ENCODE results near the gene TBC1D9B.

TBC1D9B gene

GRCh38 chr5:179907556-179908324 is at the start of gene TBC1D9B:
Gene TBC1D9B, minus strand, starts transcription at chr5:179907897. Its CDS starts 76 bp downstream, at chr5:179907821.
- no peak for DNase-seq (ENCODE audit: low read depth, low spot score)

DNA sequence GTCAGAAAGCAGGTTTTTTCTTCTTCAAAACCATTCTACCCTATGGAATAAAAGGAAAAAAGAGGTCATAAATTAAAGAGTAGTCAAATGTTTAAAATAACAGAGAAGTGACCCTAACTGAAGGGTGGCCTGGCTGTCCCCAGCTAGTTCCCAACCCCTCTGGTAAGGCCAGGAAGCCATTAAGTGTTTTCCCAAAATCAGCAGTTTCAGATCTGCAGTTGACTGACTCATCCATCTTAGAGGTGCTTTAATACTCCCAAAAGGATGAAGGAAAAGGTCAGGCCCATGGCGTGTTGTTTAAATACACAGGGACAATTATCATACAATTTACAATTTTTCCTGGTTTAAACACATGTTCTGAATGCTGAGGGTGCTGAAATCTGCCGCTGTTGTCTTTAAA is 47.9 kb upstream of the TBC1D9B start:
- no peak for DNase-seq (ENCODE audit: low read depth, low spot score)

- no peak for DNase-seq (ENCODE audit: low read depth, low spot score)
Measured at GRCh38 chr5:179955062-179955461, 47.4 kb upstream of the TBC1D9B start.

DNA sequence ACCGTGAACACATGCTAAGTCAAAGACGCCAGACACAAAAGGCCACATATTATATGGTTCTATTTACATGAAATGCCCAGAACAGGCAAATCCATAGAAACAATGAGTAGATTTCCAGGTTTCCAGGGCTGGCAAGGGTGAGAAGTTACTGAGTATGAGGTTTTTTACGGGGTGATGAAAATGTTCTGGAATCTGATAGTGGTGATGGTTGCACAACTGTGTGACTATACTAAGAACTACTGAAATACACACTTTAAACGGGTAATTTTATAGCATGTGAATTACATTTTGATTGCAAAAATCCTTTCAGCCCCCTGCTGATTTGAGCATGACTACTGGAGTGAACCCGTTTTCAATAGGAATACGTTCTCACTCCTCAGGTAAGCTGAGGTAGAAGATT is 46.7 kb upstream of the TBC1D9B start:
- DNase-seq (ENCODE audit: low read depth, low spot score), result no peak

DNA sequence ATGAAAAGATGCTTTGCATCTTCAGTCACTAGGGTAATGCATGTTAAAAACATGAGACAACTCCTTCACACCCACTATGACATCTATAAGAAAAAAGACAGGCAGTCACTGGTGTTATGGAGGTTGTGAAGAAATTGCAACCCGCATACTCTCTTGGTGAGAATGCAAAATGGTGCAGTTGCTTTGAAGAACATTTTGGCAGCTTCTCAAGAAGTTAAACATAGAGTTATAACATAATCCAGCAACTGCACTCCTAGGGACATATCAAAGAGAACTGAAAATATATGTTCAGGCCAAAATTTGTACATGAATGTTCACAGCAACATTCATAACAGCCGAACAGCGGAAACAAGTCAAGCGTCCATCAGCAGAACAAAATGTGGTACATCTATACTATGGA is 46.3 kb upstream of the TBC1D9B start:
- DNase-seq (ENCODE audit: low read depth, low spot score), result no peak

DNA sequence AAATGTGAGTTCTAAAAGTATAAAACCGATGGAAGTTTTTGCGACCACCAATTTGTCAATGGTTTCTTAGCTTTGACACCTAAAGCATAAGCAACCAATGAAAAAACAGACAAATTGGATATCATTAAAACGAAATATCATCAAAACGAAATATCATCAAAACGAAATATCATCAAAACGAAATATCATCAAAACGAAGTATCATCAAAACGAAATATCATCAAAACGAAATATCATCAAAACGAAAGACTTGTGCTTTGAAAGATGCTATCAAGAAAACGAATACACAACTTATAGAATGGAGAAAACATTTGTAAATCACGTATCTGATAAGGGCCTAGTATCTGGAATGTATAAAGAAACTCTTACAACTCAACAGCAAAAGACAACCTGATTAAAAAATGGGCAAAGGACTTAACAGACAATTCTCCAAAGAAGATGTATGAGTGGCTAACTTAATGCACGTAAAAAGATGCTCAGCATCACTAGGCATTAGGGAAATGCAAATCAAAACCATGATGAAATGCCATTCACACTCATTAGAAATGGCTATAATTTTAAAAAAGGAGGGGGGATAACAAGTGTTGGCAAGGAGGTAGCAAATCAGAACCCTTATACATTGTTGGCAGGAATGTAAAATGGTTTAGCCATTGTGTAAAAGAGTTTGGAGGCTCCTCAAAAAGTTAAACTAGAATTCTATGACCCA is 29.4 kb upstream of the TBC1D9B start:
- DNase-seq (ENCODE audit: low read depth, low spot score), result no peak

GRCh38 chr5:179930788-179931473 is 23.2 kb upstream of the TBC1D9B start:
- DNase-seq (ENCODE audit: low read depth, low spot score), result no peak

DNA sequence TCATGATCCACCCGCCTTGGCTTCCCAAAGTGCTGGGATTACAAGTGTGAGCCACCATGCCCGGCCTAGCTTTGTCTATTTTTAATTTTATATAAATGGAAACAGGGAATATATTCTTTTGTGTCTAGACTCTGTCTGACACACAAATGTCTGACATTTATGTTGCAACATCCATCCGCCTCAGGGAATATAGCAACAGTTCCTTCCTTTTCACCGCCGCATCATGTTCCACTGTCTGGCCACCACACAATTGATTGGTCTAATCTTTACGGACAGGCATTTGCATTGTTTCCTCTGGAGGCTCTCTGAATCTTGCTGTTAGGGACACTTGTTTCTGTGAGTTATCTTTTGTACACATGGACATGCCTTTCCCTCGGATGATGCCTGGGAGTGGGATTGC is 20.1 kb upstream of the TBC1D9B start:
- no peak for DNase-seq (ENCODE audit: low read depth, low spot score)

DNA sequence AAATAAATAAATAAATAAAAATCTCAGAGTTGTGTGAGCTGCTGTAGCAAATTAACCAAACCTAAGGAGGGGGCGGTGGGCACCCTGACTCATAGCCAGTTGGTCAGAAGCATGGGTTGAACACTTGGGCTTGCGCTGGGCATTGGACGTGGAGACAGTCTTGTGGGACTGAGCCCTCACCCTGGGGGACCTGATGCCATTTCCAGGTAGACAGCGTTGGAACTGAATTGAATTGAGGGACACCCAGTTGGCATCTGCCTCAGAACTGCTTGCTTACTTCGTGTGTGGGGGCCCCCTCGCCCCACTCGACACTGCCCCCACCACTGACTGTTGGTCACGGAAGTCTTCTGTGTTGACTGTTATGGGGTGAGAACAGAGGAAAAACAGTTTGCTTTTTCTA is 19.0 kb upstream of the TBC1D9B start:
- DNase-seq (ENCODE audit: low read depth, low spot score), result no peak

DNA sequence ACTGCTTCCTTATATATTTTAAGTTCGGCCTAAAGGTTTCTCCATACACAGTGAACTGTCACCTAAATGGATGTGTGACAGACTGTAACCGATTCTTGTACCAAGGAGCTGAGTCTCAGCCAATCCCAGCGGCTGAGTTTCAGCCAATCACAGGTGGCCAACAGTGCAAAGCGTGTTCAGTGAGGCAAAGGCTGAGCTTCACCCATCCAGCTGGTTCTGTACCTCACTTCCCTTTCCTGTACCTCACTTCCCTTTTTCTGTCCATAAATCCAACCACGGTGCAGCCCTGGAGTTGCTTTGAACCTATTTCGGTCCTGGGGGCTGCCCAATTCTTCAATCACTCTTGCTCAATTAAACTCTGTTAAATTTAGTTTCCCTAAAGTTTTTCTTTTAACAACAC is 15.7 kb upstream of the TBC1D9B start:
- DNase-seq (ENCODE audit: low read depth, low spot score), result no peak

DNA sequence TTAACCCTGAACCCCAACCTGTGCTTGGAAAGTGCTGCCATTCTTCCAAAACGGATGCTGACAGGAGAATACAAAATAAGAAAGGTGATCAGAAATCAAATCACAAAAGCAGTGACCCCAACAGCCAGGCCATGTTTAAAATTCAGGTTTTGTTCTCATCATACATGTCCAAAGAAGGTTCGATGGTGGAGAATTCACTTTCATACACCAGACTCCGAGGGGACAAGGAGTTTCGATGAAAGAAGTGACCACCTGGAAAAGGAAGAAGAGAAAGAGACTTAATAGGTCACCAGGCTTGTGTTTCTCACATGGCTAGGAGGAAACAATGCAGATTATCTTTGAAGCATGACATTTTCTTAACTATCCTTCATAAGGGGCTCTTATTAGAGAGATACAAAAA is 12.5 kb upstream of the TBC1D9B start:
- no peak for DNase-seq (ENCODE audit: low read depth, low spot score)

DNA sequence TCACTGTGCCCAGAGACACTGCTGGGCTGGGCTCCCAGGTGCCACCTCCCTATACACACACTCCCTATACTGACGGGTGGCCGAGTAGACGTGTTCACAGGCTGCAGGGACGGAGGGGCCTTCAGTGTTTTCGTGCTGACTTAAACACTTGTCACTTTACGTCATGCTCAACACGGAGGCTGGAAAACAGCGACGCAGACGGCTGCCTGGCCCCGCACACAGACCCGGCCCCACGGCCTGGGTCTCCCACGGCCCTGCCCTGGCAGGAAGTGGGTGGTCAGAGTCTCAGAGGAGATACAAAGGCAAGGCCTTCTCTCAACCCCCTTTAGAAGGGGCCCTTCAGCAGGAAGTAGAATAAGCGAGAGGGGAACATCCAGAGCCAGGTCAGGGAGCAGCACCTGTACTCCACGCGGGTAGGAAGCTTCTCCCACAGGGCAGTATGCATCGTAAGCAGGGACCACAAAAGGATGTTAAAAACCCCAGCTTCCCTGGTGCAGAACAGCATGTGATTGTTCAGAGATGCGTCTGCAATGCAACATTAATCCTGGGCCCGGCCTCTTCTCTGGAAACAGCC is 11.9 kb upstream of the TBC1D9B start:
- no peak for DNase-seq (ENCODE audit: low read depth, low spot score)

GRCh38 chr5:179918742-179919486 is 11.2 kb upstream of the TBC1D9B start:
- no peak for DNase-seq (ENCODE audit: low read depth, low spot score)

DNA sequence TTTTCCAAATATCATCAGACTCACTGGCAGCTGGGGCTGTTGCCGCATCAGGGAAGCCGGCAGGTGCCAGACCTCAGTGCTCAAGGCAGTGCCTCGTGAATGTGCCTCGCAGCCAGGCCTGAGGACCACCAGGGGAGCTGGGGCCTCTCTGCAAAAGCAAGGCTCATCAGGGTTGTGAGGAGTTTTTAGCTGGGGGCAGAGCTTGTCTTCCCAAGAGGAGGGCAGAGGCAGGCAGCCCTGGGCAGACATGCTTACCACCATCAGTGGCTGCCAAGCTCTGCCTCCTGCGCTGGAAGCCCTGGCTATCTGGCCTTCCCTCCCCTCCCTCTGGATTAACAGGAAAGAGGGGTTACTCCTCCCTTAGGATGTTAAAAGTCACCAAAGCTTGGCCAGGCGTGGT is 8.8 kb upstream of the TBC1D9B start:
- no peak for DNase-seq (ENCODE audit: low read depth, low spot score)

DNA sequence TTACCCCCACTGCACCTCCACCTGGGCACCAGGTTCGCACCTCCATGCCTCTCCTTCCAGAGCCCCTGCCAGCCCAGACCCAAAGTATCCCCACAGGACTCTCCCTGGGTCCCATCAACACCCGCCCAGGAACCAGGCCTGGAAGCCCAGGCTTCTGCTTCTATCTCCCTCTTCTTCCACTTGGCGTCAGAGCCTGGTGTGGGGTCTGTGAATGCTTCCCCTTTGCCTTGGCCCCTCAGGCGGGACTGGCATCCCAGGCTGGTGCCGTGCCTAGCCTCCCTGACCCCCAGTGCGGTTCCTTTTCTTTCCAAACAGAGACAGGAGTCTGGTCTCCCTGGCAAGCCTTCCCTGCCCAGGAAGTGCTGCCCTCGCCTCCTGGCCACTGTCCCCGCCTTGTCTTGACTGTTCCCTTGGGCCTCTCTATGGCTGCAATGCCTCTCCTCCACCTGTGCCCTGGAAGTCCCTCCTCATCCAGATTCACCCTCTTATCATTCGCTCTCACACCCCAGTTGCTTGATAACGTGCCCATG is 7.8 kb upstream of the TBC1D9B start:
- DNase-seq (ENCODE audit: low read depth, low spot score), result no peak

GRCh38 chr5:179914032-179914755 is 6.5 kb upstream of the TBC1D9B start:
- DNase-seq (ENCODE audit: low read depth, low spot score), result no peak

- no peak for DNase-seq (ENCODE audit: low read depth, low spot score)
Measured at GRCh38 chr5:179913461-179913860, 5.8 kb upstream of the TBC1D9B start.

DNA sequence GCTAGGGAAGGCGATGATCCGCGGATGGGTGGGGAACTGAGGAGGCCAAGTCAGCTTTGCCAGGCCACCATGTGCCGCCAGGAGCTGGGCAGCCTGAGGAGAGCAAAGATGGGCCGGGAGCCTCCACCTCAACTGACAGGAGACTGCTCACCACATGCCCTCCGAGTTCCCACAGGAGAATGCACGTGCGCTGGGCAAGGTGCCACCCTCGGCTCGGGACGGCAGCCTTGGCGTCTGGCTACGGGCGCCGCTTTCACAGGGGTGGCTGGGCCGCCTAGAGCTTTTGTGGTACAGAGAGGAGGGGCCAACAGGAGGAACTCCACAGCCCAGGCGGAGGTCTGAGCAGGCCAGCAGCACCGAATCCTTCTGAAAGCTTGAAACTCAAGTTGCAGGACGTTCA is 5.3 kb upstream of the TBC1D9B start:
- no peak for DNase-seq (ENCODE audit: low read depth, low spot score)

- DNase-seq (ENCODE audit: low read depth, low spot score), result no peak
Measured at GRCh38 chr5:179912386-179912785, 4.7 kb upstream of the TBC1D9B start.

GRCh38 chr5:179909224-179909623 is 1.5 kb upstream of the TBC1D9B start:
- no peak for DNase-seq (ENCODE audit: low read depth, low spot score)

DNA sequence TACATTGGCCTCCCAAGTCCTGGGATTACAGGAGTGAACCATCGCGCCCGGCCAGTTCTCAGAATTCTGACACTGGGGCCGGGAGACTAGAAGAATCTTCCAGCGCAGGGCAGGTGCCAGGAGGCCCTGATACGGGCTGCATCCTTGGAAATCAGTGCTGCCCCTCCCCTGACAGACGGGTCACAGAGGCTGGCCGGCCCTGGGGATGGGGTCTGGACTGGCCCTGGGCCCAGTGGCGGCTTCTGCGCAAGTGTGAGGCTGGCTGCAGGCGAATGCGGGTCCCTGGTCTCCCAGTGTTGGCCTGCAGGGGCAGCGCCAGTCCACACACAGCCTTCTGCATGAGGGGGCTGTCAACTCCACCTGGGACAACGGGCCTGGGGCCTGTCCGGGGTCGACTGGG is 831 bp upstream of the TBC1D9B start:
- peak; percentile 42 for DNase-seq (ENCODE audit: low read depth, low spot score)

Data from iPS DF 19.7 (cell line).